GM19372 (cell line): ENCODE measurements around the gene SOCS6.
"Not testable (repeated sequence)": the region's sequence is repeated elsewhere in the genome, so short reads cannot be mapped to it uniquely, and the experiment has no call there.

Source experiments
- ATAC-seq: cut with Tn5 transposase; IDR thresholded peaks from one replicate; pipeline ENCODE4 v1.9.1; 2021; ENCODE audit warnings: mild to moderate bottlenecking, low read depth, moderate library complexity; ENCODE audit not compliant: unreplicated experiment

SOCS6 gene, protein sequence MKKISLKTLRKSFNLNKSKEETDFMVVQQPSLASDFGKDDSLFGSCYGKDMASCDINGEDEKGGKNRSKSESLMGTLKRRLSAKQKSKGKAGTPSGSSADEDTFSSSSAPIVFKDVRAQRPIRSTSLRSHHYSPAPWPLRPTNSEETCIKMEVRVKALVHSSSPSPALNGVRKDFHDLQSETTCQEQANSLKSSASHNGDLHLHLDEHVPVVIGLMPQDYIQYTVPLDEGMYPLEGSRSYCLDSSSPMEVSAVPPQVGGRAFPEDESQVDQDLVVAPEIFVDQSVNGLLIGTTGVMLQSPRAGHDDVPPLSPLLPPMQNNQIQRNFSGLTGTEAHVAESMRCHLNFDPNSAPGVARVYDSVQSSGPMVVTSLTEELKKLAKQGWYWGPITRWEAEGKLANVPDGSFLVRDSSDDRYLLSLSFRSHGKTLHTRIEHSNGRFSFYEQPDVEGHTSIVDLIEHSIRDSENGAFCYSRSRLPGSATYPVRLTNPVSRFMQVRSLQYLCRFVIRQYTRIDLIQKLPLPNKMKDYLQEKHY

GRCh38 chr18:70288851-70289328, at the start of gene SOCS6:
Gene SOCS6, plus strand, starts transcription at chr18:70289045. Its CDS starts 35,624 bp downstream, at chr18:70324669.
- peak; percentile 62 for ATAC-seq

DNA sequence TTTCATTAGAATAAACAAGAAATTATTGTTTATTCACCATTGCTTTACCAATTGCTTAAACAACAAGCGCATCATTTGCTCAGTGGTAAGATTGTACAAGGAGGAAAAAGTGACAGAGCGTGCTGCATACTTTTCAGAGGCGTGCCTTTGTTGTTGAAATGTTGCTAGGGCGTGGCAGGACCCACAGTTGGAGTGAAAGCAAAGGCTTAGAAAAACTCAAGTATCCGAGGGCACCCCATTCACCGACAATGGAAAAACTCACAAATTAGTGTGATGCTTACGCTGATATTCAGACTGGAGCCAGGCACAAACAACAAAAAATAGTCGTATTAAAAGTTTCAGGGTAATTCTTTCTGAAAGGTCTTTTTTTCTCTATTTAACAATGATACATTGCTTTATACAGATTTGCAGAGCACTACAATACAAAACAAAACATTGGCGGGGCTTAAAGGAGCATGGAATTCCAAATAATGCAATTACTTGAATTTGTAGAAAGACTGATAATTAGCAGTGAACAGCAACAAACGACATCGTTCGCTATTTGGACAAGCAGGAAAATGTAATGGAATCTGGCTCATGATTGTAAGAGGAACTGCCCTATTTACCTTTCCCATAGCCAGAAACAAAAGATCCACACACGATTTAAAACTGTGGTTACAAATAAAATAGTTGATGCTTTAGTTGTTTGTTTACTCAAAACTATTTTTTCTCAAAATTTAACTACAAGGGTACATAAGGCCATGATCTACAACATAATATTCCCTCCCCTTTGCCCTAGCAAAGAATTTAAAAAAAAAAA, 45.5 kb upstream of the SOCS6 start:
- no peak for ATAC-seq

DNA sequence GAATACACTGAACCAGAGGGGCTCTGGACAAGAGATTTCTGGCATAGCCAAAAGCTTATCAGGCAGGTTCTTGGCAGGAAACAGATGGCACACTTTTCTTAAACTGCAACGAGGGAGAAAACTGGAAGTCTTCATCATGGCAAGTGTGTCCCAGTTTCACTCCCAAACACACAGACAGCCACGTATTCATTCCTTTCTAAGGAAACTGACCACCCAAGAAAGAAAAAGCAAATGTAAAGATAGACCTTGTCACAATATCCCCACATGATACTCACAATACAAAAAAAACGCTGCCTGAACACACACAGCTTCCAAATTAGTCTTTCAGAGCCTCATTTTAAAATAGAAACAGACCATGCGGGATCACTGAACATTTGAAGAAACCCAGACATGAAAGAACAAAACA, 42.8 kb upstream of the SOCS6 start:
- ATAC-seq, result no peak

DNA sequence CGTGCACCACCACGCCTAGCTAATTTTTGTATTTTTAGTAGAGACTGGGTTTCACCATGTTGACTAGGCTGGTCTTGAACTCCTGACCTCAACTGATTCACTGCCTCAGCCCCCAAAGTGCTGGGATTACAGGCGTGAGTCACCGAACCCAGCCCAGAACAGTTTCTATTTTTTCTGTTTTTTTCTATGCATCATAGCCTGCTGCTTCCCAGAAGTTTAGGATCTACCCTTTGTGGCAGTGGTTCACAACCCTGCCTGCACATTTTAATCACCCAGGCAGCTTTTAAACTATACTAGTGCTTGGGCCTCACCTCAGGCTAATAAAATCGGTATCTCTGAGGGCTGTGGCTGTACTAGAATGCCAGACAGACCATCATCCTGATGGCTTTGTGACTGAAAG, 39.7 kb upstream of the SOCS6 start:
- no peak for ATAC-seq

DNA sequence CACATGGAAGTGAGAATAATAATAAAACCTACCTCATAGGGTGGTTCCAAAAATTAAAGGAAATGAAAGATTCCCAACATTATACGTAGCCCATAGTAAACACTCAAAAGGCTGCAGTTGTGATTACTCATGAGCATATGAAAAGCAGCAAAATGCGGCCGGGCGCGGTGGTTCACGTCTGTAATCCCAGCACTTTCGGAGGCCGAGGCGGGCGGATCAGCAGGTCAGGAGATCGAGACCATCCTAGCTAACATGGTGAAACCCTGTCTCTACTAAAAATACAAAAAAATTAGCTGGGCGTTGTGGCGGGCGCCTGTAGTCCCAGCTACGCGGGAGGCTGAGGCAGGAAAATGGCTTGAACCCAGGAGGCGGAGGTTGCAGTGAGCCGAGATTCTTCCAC, 39.0 kb upstream of the SOCS6 start:
- ATAC-seq, result not testable (repeated sequence)

DNA sequence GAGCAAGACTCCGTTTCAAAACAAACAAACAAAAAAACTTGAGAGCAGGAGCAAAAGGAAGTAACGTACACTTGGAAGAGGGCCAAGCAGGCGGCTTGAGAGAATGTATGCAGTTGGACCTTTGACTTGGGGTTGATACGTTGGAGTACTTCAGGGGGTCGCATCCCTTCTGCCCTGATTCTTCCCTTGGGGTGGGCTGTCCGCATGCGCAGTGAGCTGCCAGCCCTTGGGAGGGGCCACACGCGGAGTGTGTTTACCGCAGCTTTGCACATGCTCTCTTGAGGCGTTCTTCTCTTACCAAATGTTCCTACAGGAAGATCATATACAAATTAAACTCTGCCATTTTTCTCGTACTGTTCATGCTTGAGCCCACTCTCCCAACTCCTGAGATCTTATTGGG, 38.1 kb upstream of the SOCS6 start:
- no peak for ATAC-seq

DNA sequence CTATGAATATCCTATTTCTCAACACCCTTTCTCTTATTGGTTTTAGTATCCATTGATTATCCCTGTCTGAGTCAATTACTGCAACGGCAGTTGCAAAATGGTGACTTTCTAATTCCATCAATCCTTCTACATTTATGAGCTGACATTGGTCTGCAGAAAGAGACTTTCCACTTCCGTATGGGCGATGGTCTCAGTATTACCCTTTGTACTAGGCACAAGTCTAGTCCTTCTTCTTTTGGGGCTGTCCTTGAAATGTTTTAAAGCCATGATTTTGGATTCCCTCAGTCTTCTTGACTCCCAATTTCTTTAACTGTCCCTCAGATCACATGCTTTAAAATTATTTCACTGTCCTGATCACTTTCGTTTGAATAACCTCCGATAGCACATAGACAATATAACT, 32.7 kb upstream of the SOCS6 start:
- ATAC-seq, result no peak

DNA sequence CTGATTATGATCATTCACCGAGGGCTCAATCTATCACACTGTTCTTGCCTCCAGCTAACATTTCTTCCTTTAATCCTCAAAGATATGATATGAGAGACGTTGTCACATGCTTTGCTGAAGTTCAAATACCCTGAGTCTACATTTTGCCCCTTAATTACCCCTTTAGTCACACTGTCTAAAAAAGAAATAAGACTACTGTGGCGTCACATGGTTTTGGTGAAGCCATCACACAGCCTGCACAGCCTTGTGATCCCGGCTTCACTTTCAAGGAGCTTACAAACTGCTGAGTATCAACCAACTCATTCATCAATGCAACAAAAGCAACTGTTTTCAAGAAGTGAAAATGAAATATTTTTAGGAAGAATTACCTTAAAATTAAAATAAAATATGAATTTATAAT, 31.9 kb upstream of the SOCS6 start:
- no peak for ATAC-seq

- no peak for ATAC-seq
Observed at GRCh38 chr18:70258243-70258642, 30.6 kb upstream of the SOCS6 start.

- ATAC-seq, result no peak
Observed at GRCh38 chr18:70260683-70261082, 28.2 kb upstream of the SOCS6 start.

DNA sequence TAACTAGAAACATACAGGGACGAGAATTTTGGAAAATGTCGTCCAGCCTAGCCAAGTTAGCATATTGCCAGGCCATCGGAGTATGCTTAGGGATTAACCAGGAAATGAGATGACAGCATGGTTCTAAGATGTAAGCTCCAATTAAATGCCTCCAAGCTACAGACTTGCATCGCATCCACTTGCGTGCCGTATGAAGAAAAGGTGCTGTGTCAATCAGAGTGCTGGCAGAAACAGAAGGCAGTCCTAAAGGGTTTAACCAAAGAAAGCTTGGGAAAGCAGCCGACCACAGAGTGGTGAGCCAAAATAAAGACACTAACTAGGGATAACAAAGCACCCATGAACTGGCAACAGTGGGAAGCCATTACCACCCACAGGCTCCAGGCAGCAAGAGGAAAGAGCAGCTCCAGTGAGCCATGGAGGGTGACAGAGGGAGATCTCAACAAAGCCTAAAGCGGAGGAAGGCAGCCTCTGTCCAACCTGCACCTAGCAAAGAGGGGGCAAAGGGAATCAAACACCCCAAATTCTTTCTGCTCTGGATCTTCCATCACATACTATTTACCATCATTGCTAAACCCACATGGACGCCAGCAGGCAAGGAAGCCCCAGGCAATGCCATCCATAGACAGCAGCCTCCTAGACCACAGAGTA, 27.6 kb upstream of the SOCS6 start:
- ATAC-seq, result no peak

DNA sequence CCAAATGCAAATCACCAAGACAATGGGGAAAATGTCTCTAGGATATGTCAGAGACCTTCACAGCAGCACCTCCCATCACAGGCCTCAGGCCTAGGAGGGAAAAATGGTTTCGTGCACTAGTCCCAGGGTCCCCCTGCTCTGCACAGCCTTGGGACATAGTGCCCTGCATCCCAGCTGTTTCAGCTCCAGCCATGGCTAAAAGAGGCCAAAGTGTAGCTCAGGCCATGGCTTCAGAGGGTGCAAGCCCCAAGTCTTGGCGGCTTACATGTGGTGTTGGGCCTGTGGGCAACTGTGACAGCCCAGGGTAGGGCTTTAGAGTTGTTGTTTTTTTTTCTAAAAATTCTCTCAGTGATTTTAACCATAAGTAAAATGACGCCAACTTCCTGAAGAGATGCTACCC, 25.5 kb upstream of the SOCS6 start:
- no peak for ATAC-seq

DNA sequence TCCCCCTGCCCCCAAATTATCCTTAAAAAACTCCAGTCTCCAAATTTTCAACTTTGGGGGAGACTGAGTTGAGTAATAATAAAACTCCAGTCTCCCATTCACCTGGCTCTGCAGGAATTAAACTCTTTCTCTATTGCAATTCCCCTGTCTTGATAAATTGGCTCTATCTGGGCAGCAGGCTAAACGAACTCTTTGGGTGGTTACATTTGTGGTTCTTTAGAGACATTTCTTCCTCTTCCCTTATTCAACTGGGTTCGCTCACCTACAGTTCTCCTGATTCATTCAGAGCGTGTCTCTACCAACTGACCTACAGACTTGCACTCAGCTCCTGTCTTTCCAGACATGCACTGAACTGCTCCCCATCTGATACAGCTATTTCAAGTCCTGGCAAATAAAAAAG, 17.1 kb upstream of the SOCS6 start:
- ATAC-seq, result no peak

DNA sequence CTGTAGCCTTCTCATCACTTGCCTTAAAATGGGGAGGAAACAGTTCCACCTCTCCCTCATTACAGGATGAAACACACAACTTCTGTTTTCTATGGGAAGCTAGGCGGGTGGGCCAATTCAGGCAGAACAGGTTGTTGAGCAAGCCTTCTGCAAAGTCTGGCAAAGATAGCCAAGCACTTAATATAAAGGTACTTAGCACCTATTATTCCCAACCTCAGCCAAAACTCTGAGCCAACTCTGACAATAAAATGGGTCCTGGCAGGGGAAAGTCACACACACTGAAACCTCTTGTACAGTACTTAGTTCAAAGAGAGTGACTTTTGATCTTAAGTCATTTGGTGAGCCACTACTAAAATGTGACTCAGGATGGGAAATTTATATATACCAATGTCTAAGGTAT, 15.8 kb upstream of the SOCS6 start:
- no peak for ATAC-seq

DNA sequence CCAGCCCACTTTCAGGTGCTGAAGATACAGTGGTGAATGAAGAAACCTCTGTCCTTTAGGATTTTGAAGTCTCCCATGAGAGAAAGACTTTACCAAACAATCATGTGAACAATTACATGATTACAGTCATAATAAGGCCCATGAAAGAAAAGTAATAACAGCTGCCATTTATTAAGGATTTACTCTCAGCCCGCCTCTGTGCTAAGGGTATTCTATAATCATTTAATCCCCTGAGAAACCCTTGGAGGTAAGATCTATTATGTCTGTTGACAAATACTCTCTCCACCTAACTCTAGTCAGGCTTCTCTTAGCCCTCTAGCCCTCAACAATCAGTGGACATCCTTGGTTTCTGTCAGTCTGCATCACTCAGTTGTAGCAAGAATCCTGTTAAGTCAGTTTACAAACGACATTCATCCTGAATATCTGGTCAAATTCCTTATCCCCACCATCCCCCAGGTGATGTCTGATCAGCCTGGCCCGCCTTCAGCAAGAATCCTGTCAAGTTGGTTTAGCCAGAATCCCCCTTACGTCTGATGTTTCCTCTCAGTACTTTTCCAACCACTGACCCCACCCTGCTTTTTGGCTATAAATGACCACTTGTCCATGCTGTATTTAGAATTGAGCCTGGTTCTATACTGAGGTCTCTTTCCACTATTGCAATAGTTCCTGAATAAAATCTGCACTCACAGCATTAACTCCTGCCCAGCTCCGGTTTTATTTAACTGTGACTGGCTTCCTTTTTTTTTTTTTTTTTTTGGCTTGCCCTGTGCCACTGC, 12.2 kb upstream of the SOCS6 start:
- ATAC-seq, result no peak

GRCh38 chr18:70279470-70279869, 9.4 kb upstream of the SOCS6 start:
- ATAC-seq, result no peak

- no peak for ATAC-seq
Observed at GRCh38 chr18:70280007-70280925, 8.6 kb upstream of the SOCS6 start.

DNA sequence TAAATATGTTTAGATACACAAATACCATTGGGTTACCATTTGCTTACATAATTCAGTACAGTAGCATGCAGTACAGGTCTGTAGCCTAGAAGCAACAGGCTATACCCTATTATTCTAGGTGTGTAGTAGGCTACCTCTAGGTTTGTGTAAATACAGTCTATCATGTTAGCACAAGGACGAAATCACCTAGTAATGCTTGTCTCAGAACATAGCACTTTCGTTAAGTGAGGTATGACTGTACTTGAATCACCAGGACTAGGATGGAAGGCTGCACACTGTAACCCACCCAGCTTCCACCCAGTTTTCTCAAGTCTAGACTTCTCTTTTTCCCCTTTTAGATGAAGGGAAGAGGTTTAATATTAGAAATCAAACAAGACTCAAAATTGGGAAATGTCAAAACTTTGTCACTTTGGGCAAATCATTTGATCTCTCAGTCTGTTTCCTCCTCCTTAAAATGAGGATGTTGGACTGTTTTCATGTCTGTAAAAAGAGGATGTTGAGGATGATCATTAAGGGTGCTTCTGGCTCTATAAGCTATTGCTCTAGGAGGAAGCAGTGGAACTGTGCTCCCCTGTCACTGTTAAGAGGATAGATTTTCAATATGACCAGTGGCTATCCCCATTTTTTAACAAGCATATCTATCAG, 3.7 kb upstream of the SOCS6 start:
- ATAC-seq, result no peak

GRCh38 chr18:70287731-70288130, 1.1 kb upstream of the SOCS6 start:
- ATAC-seq, result no peak
